Activated naive CD4-positive, alpha-beta T cell treated with anti-CD3 and anti-CD28 coated beads, Interleukin-2, amount 50 U/mL, for 16 hours (primary cell): ENCODE data around the gene SLC15A5.

Experiments used
- DNase-seq: peaks from one replicate; pipeline ENCODE4 v3.0.0-alpha.2; 2020

The SLC15A5 gene

DNA sequence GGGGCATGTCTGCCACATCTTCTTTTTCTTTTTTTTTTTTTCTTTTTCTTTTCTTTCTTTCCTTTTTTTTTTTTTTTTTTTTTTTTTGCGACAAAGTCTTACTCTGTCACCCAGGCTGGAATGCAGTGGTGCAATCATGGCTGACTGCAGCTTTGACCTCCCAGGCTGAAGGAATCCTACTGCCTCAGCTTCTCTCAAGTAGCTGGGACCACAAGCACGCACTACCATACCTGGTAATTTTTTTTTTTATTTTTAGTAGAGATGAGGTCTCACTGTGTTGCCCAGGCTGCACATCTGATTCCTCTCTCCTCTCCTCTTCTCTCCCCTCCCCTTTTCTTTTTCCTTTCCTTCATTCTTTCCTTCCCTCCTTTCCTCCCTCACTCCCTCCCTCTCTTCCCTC lies 18.5 kb downstream of the SLC15A5 start:
- no peak for DNase-seq

DNA sequence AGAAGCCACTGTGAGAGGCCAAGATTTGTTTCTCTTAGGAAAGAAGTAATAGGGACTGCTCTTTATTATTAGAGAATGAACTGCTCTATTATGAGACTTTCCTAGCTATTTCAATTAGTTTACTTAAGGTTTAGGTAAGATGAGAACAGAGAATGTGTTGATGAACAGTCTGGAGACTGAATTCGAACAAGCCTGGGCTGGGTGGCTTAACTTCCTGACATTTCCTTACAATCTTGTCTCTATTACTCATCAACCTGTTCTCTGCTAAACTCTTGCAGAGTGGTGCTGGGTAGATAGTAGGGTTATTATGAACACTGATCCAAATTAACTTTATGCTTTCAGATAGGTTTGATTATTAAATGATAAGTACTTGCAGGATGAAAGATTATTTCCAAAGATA lies 31.2 kb downstream of the SLC15A5 start:
- no peak for DNase-seq

DNA sequence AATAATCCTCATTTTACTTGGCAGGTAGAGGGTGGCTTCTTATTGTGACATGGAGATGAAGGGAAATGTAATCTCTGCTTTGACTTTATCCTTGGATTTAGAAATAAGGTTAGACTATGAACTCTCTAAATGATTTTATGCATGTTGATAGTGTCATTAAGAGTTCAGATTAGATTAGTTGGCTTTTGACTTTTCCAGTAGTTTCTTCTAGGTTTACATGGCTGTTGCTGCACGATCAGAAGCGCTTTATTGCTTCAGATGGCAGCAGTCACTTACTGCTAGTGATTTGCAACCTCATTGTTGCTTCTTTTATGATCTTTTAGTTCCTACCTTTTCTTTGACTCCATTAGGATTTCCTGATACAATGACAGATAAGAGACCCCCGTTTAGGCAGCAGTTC lies 32.3 kb downstream of the SLC15A5 start:
- no peak for DNase-seq

DNA sequence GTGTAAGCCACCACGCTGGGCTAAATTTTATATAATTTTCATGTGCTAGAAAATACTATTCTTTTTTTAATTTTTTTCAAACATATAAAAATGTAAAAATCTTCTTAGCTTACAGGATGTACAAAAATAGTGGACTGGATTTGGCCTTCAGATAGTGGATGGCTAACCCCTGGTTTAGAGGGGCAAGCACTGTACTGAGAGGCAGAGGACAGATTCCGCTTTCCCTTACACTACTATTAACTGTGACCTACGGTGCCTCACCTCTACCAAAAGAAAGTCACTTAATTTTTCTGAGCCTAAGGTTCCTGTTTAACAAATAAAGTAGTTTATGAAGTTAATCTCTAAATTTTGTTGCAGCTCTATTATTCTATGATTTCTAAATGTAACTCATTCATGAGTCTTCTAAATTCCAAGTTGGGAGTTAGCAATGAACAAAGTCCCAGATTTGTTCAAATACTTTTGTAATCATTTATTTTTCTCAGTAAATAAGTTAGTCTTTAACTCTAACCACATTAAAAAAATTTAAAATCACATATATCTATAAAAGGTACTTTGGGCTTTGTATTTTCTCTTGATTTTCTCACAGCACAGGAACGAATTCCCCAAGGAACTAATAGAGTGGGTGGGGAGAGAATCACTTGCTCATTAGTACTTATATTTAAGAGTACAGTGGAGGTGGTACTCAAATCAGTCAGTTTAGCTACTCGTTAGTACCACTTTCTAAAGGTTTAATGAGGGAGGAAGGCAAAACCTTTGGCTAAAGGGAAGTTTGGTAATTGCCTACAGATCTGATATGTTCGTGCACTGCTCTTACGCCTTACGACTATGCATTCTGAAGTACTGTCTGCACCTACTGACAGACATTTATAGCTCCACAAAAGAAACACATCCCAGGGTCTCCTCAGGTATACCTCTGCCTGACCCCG lies 33.7 kb downstream of the SLC15A5 start:
- no peak for DNase-seq

DNA sequence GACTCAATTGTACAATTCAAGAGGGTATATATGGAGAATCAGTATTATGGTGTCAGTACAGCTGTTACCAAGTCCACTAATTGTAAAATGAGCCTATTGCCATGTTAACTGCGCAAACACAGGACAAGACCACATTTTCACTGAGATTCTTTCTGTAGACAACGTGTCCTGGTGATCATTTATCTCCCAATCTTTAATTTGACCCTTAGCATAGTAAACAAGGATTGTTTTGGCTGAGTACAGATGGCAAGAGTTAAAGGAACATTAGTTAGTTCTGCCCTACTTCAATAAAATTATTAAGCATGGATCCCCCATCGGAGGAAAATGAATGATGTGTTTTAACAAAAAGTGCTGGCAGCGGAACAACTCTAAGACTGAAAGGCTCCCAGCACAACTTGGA lies 36.1 kb downstream of the SLC15A5 start:
- DNase-seq = no peak

DNA sequence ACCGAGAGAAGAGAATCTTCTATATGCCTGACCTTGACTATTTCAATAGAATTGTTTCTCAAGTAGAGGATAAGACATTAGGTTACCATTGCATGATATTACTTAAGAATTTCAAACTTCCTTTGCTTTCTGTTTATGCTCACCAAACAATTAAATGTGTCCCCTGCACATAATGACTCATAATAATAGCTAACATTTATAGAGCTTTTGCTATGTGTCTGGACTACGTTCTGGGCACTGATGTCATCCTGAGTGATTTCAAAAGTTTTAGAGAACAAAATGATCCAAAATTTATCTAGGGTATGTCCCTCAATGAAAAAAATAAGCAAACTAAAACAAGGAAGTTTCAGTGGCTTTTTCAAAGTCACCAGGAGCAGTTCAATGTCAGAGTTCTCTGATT lies 38.8 kb downstream of the SLC15A5 start:
- DNase-seq = no peak

DNA sequence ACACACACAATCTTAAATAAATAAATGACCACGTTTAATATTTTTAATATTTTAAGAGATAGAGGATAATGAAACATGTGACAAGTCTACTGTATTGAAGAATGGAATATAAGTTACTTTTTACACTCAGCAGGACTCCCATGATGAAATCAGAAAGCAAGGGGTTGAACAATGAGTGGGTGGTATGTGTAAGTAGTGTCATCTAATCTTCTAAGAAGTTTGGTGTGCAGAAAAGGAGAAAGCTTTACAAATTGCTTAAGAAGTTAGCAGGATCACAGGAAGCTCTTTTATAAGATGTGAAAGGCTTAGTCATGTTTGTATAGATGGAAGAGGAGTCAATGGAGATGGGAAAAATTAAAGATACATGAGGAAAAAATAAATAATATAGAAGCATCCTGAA lies 47.8 kb downstream of the SLC15A5 start:
- DNase-seq = no peak

DNA sequence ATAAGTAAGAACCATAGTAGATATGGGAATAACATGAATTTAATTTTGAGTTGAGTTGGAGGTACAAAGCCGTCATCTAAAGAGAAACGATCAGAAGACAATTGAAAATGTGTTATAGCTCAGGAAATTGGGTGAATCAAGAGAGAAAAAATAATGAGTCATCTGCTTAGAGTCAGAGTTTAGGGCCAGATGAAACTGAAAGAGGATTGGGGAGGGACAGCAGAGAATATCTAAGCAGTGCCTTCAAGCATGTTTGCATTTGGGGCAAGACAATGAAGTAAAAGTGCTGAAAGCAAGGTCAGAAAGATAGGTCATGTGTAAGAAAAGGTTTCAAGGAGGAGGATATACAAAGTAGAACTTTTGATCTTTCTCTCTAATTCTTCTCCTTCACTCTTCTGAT lies 49.4 kb downstream of the SLC15A5 start:
- no peak for DNase-seq

DNA sequence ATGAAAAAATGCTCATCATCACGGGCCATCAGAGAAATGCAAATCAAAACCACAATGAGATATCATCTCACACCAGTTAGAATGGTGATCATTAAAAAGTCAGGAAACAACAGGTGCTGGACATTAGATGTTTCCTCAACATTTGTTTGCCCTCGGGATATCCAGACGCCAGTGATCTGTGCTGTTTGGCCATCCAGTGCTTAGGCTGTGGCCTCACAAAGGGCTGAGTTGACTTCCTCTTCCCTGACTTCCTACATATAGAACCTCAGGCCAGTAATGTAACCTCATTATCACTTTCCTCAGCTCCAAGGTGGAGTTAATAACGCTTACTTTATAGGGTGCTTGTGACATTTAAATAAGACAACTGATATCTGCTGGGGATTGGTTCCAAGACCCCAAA lies 51.8 kb downstream of the SLC15A5 start:
- DNase-seq = no peak

DNA sequence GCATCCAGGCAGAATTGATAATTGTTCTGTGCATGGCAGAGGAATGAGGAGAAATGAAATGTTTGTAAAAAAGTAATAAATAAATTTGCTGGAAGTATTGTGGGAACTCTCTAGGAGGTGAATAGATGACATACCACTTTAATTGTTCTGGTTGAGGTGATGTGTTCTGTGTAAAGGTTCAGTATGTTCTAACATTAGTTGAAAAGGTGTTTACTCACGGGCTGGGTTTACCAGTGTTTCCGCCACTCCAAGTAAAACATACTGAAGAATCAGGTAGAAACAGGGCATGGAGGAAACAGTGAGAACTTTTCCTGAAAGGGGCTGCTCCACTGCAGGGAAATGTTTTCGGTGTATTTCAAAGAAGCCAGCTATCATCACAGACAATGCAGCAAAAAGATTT lies 53.3 kb downstream of the SLC15A5 start:
- no peak for DNase-seq

DNA sequence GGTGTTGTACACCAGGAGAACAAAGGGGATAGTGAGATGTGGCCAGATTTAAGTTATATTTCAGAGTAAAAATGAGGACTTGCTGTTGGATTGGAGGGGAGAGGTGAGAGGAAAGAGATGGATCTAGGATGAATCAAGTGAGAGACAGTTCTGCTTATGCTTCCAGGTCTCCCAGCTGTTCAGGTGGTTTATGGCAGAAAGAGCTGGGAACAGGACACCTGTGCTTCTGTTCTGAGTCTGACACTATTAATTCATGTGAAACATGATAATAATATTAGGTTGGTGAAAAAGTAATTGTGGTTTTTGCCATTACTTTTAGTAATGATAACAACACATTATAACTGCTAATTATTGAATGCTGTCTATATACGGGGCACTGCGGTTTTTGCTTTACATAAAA lies 55.7 kb downstream of the SLC15A5 start:
- DNase-seq = no peak

DNA sequence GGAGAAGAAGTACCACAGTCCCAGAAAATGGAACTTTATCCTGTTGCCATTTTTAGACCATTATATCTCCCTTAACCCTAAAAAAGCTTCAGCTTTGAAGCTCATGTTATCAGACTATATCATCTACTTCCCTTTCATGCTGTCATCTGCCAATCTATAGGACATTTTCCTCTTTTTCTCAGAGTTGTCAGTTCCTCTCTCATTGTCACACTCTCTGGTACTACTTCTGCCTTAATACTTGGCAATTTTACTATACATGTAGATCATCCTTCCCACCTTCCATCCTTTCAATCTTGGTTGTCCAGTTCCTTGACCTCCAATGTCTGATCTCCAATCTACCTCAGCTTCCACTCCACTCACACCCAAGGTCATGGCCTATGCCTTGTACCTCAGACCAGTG lies 57.4 kb downstream of the SLC15A5 start:
- DNase-seq = no peak

DNA sequence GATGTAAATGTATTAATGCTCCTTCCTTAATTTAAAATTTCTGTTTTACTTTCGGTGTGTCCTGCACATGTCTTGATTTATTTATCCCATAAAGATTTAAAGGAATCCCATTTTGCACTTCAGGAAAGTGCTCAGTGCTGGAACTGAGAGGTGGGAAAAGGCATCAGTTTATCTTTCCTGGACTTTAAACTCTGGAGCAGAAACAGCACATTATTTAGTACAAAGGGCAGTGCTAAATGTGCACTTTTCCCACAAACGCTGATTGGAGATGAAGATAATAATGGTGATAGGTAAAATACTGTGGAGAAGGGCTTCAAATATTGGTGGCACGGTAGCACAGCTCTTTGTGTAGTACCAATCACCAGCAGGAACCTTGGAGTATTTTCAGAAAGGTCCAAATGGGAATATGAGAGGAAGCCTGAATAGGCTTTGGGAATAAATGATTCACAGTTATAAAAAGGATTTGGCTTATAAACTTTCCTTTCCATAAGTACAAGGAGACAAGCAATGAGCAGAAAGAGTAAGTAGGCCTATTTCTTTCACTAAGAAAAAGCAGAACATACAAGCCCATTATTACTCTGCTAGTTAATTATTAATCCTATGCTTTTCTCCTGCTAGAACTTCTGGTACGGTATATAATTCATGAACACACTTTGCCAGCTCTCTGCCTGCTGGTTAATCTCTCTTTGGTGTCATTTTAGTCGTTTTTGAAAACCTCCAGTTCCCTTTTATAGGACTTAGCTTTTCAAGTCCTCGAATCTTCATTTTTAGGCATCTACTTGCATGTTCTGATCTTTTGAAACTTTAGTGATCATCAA lies 58.3 kb downstream of the SLC15A5 start:
- DNase-seq = no peak

DNA sequence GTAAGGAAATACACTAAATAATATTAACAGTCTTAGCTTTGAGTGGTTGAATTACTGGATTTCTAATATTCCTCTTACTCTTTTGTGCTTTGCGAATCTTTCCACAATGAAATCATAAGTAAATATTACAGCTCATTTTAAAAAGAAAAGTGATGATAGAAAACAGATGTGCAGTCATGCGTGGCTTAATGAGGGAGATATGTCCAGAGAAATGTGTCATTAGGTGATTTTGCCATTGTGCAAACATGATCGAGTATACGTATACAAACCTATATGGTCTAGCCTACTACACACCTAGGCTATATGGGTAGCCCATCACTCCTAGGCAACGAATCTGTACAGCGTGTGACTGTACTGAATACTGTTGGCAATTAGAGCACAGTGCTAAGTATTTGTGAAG lies 59.3 kb downstream of the SLC15A5 start:
- DNase-seq = no peak

DNA sequence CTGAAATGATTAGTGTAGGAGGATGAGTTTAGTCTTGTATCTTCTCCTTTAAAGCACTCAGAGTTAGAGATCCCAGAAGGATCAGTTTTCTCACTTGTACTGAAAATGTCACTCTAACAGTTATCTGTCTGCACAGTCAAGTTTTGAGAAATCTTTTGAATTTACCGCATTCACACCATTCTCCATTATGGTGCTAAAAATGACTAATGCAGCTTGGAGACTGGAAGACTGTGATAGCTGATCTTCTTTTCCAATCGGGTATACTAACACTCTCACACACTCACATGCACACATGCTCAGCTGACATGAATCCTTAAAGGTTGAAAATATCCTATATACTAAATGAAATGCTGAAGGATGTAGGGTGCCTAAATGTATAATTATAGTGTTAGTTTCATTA lies 65.8 kb downstream of the SLC15A5 start:
- DNase-seq = no peak

DNA sequence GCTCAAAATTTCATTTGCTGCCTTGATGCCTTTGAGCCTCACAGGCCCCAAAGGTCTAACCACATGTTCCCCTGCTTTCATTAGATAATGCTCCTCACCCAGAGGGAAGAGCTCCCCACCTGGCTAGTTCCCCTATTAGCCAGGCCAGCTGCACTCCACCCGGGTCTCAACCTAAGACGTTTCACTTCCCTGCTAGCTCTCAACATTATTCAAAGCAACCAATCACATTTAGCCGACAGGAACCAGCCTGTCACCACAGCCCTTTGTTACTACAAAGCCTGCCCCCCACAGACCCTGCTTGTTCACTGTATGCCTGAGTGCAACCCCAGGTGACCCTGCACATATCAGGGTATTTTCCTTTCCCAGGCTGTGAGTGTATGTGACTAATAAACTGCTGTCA lies 78.6 kb downstream of the SLC15A5 start:
- no peak for DNase-seq

DNA sequence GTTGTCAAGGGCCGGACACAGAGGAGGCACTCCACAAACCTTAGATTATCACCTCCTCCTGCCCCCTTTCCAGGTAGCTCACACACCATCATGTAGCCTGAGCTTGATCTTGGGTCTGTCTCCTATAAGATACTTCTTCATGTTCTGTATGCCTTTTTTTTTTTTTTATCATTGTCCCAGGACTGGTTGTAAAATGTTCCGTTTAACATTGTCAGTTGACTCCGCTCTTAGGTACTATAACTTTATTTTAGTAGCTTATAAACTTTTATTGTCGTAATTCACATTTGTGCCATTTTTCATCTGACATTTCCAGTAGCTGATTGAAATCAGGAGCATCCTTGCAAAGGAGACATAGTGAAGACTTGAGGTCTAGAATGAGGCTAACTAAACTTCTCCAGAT lies 79.9 kb downstream of the SLC15A5 start:
- no peak for DNase-seq

DNA sequence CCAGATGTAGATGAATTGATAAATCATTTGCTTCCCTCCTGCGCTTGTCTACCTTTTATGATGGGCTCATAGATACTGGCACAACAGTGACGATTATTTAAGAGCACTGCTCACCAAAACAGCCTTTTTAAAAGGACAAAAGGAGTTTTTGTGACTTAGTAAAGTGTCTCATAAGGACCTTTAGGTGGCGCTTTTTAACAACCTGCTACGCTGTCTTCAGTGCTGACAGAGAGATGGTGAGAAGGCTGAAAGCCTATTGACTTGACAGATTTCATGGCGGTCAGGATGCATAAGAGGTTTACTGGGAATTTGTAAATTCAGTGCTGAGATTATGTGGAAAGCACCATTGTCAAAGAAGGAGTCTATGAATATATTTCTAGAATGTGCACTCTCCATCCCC lies 87.6 kb downstream of the SLC15A5 start:
- no peak for DNase-seq

DNA sequence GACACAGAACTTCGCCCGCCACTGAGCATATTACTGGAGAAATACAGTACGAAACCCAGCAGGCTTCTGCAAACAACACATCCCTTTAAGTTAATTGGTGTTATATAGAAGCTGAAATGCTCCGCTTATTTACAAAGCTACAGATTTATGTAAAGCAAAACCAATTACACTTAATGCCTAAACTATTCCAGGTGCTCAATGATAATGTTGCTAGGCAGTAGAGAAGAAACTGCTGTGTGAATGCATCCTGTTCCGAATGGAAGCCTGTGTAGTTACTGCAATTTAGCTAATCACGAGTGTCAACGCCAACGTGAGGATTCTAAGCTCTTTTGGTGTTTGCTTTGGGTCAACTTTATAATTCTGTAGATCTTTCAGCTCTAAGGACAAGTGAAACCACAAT lies 89.8 kb downstream of the SLC15A5 start:
- no peak for DNase-seq

DNA sequence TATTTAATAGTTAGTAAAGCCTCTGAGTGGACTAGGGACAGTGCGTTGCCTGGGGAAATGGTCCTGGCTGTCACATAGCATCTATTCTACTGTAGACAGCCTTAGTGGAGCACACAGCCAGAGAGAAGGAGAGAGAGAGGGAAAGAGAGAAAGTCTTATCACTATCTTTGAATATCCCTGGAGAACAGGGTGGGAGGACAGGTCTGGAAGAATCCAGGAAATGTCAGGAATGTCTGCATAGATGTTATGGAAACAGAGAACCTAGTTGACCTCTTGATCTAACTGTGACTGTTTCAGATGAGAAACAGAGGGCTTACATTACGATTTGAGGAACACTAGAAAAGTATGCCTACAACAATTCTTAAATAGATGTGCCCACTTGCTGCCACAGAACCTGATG lies 92.8 kb downstream of the SLC15A5 start:
- DNase-seq = no peak

DNA sequence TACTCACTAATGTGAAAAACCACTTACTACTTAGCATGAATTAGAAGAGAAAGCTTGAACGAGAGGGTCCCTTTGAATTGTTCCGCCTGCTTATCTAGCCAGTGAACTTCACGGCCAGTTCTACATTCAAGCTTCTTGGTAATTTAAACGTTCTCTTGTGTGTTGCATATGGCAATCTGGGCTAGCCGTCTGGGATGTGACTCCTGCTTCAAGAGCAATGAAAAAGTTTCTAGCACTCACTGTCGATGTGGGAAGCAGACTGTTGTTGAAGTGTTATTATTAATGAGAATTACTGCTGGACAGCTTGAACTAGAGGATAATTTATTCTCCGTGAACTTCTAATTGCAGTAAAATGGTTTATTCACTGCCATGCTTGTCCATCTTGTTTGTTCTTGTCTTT lies 93.9 kb downstream of the SLC15A5 start:
- no peak for DNase-seq

DNA sequence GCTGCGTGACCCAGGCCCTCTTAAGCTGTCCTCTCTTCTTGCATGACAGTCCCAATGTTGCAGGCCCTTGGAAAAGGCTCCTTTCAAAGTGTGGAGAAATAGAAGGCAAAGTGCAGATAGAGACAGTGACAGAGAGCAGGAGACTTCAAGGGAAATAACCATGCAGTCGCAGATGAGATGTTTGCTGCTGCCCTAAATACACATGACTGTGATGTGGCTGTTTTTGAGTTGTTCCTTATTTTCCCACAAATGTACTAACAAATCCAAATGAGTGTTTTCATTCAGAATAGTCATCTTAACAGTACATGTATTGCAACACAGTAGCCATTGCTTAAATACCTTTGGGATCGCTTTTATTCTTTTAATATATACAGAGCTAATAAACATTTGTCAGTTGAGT lies 101.6 kb downstream of the SLC15A5 start:
- no peak for DNase-seq

DNA sequence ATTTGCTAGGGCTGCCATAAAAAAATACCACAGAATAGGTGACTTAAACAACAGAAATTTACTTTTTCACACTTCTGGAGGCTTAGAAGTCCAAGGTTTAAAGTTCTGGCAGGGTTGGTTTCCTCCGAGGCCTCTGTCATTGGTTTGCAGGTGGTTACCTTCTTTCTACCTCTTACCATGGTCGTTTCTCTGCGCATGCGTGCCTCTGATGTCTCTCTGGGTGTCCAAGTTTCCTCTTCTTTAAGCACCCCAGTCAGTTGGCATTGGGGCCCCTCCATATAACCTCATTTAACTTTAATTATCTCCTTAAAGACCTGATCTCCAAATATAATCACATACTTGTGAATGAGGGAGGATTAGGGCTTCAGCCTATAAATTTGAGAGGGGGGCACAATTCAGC lies 103.2 kb downstream of the SLC15A5 start:
- DNase-seq = no peak

DNA sequence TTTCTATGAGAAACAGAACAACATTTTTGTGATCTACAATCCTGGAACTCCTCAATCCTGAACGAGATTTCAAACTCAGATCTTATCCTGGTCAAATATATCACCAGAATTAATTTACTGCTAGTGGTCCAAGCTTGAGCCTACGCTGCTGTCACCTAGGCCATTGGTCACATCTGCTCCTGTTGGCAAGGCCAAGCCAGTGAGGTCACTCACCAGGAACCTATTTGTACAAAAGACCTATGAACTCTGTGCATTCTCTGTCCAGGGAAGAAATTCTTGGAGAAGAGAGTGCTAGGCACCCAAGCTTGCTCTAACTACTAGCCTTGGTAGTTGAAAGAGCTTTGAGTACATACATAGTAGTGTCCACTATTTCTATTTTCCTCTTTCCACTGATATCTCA lies 106.1 kb downstream of the SLC15A5 start:
- DNase-seq = no peak
